WTC11 (cell line): ENCODE data around the gene FRS3. TPM values are rescaled to one million over a fixed set of nuclear protein-coding genes. Genes with fewer than 3 reads are reported as not detected.

Experiments used
- ATAC-seq: fragments of 200-7000 bp; cut with Tn5 transposase; 2 replicates; pipeline ENCODE4 v1.10.0; 2021; ENCODE audit warnings: mild to moderate bottlenecking, moderate library complexity
- CTCF ChIA-PET: fragments of 300-600 bp; sonication (Branson Sonifier 250); formaldehyde crosslinking; loops from one replicate; lab custom pipeline; 2021; ENCODE audit warnings: antibody characterized with exemption; lab: Charles Lee
- POLR2A ChIA-PET: fragments of 350-600 bp; sonication (Branson Sonifier 250); formaldehyde crosslinking; loops from one replicate; lab custom pipeline; 2021; ENCODE audit warnings: antibody characterized with exemption; lab: Charles Lee
- DNase-seq: peaks from one replicate; pipeline ENCODE4 v3.0.0; 2021; ENCODE audit warnings: low spot score
- H3K27ac Mint-ChIP-seq: 2 replicates; pipeline ENCODE4 v1.8.0; 2021; ENCODE audit warnings: mixed read lengths
- H3K27me3 Mint-ChIP-seq: 2 replicates; pipeline ENCODE4 v1.8.0; 2021; ENCODE audit warnings: low read depth, mild to moderate bottlenecking, moderate library complexity, mixed read lengths
- H3K36me3 Mint-ChIP-seq: 2 replicates; pipeline ENCODE4 v1.8.0; 2021; ENCODE audit warnings: mixed read lengths
- H3K4me1 Mint-ChIP-seq: 2 replicates; pipeline ENCODE4 v1.8.0; 2022; ENCODE audit warnings: mixed read lengths
- H3K4me3 Mint-ChIP-seq: 2 replicates; pipeline ENCODE4 v1.8.0; 2021; ENCODE audit warnings: mild to moderate bottlenecking, moderate library complexity, mixed read lengths
- H3K9me3 Mint-ChIP-seq: 2 replicates; pipeline ENCODE4 v1.8.0; 2021; ENCODE audit warnings: mixed read lengths
- EMX1 ChIP-seq: fragments of 250-450 bp; sonication (Bioruptor Pico); IDR thresholded peaks from 2 replicates; pipeline ENCODE4 v1.8.0; 2021; ENCODE audit warnings: mild to moderate bottlenecking
- ETV6 ChIP-seq: sonication (generic); formaldehyde crosslinking; IDR thresholded peaks from 2 replicates; pipeline ENCODE4 v1.8.1; 2022; ENCODE audit warnings: mild to moderate bottlenecking, missing genetic modification reagents
- GABPB1 ChIP-seq: sonication (generic); formaldehyde crosslinking; IDR thresholded peaks from 2 replicates; pipeline ENCODE4 v1.8.1; 2023; ENCODE audit warnings: mild to moderate bottlenecking, missing genetic modification reagents
- GTF2I ChIP-seq: fragments of 250-450 bp; sonication (Bioruptor Pico); conservative IDR thresholded peaks from 2 replicates; pipeline ENCODE4 v1.4.0; 2021; ENCODE audit warnings: mild to moderate bottlenecking
- MYBL2 ChIP-seq: sonication (generic); formaldehyde crosslinking; IDR thresholded peaks from 2 replicates; pipeline ENCODE4 v1.8.1; 2023; ENCODE audit warnings: mild to moderate bottlenecking, moderate library complexity, missing genetic modification reagents
- RELA ChIP-seq: sonication (generic); formaldehyde crosslinking; IDR thresholded peaks from 2 replicates; pipeline ENCODE4 v1.8.1; 2022; ENCODE audit warnings: missing genetic modification reagents, mild to moderate bottlenecking, borderline replicate concordance
- SMAD3 ChIP-seq: sonication (generic); formaldehyde crosslinking; IDR thresholded peaks from 2 replicates; pipeline ENCODE4 v1.8.0; 2022; ENCODE audit warnings: missing genetic modification reagents, mild to moderate bottlenecking, borderline replicate concordance
- SP1 ChIP-seq: sonication (generic); formaldehyde crosslinking; conservative IDR thresholded peaks from 2 replicates; pipeline ENCODE4 v1.8.1; 2022; ENCODE audit warnings: missing genetic modification reagents
- ZNF121 ChIP-seq: sonication (generic); formaldehyde crosslinking; IDR thresholded peaks from 2 replicates; pipeline ENCODE4 v1.8.0; 2023; ENCODE audit warnings: missing genetic modification reagents
- ZNF317 ChIP-seq: sonication (generic); formaldehyde crosslinking; IDR thresholded peaks from 2 replicates; pipeline ENCODE4 v1.8.1; 2023; ENCODE audit warnings: low read depth, mild to moderate bottlenecking, moderate library complexity, missing genetic modification reagents, borderline replicate concordance
- ZNF416 ChIP-seq: fragments of 250-450 bp; sonication (Bioruptor Pico); IDR thresholded peaks from 2 replicates; pipeline ENCODE4 v1.9.0; 2021; ENCODE audit warnings: mild to moderate bottlenecking, inconsistent platforms
- ZNF423 ChIP-seq: fragments of 250-450 bp; sonication (Bioruptor Pico); IDR thresholded peaks from 2 replicates; pipeline ENCODE4 v2.1.2; 2022; ENCODE audit warnings: mild to moderate bottlenecking, moderate library complexity
- total RNA-seq: library from RNA; stranded (reverse); gene quantifications from 3 replicates; pipeline ENCODE4 v1.2.3, GENCODE V29; 2021
- TF ChIP-seq, protein P1 (sequence below): sonication (generic); formaldehyde crosslinking; IDR thresholded peaks from 2 replicates; pipeline ENCODE4 v1.8.0; 2022; ENCODE audit warnings: mild to moderate bottlenecking, missing genetic modification reagents
- TF ChIP-seq, protein P2 (sequence below): sonication (generic); formaldehyde crosslinking; IDR thresholded peaks from 2 replicates; pipeline ENCODE4 v1.8.0; 2022; ENCODE audit warnings: missing genetic modification reagents

The FRS3 gene
- total RNA-seq, 1 experiment from 2014 or later: 7.8 TPM

DNA sequence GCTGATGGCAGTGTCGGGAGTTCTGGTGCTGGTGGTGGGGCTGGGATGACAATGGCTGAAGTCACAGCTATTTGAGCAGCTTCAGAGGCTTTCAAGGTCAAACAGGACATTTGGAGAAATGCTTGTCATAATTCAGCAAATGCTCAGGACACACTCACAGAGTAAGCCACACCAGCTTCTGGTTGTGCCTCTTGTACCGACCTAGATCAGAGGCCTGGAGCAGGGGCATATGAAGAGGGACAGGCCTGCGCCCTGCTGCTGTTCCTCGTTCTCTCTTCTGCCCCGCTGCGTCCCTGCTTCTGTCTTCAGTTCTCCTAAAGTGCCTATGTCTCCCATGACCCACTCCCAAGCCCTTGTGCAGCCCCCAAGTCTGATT, 31.6 kb downstream of the FRS3 start:
- no peak for DNase-seq
- ChIA-PET CTCF (interaction anchor here (0.9 to 2.7 kb wide), 4 partner anchors 8 to 31 kb away, joined by 3 to 16 read pairs (median 4); partner anchors contain the start of genes FRS3 and TFEB), POLR2A (interaction anchor here (0.7 kb wide), 1 partner anchor 20 kb away, joined by 4 read pairs; no protein-coding TSS in a partner anchor)
- Mint-ChIP-seq H3K4me3 (no peak overlapping the region), H3K27ac (no peak overlapping the region), H3K27me3 (peaks cover under 1% of the 10 kb centered on the region; the same call in 1 of the 2 replicates), H3K9me3 (no peaks in the 10 kb centered on the region), H3K4me1 (no peaks in the 10 kb centered on the region), H3K36me3 (no peaks in the 10 kb centered on the region)
- TF ChIP-seq GTF2I (CRISPR knock-in tag) (no peak), SMAD3 (CRISPR knock-in tag) (no peak), ZNF423 (no peak), ZNF416 (no peak), ETV6 (CRISPR knock-in tag) (no peak)
- ATAC-seq: no peak

DNA sequence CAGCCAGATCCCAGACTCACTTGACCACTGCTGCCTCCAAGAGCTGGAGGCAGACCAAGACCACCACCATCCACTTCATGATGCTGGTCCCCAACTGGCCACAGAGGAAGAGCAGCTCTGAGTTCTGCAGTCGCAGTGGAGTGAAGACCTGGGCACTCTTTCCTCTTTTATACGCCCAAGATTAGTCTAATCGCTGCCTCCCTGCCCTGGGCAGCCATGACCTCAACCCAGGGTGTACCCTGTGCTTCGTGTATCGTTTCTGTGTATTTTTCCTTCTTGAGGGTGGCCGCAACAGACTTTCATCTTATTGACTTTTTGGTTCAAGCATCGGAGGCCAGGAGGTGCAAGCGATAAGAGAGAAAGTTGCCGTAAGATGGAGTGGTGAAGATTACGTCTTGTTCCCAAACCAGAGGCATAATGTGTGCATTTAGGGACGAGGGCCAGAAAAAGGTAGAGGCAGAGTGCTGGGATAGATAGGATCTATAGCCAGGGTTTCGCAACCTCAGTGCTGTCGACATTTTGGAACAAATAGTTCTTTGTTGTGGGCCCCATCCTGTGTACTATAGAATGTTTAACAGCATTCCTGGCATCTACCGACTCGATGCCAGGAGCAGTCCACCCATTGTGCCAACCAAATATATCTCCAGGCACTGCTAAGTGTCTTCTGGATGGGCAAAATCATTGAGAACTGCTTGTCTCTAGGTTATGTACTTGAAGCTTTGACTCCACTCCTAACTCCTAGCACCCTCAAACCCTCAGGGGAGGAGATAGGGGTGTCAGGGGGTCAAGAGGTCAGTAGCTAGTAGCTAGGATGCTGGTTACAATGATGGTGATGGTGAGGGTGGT, 32.2 kb downstream of the FRS3 start, which contains the start of gene PGC:
Gene PGC, minus strand, starts transcription at position 142 of the 846 bp plus-strand sequence. Its CDS starts 63 bp downstream, at position 79.
- H3K27ac Mint-ChIP-seq: no peak within 1 kb of the TSS
- no peak for ATAC-seq
- POLR2A ChIA-PET: no interaction called here

DNA sequence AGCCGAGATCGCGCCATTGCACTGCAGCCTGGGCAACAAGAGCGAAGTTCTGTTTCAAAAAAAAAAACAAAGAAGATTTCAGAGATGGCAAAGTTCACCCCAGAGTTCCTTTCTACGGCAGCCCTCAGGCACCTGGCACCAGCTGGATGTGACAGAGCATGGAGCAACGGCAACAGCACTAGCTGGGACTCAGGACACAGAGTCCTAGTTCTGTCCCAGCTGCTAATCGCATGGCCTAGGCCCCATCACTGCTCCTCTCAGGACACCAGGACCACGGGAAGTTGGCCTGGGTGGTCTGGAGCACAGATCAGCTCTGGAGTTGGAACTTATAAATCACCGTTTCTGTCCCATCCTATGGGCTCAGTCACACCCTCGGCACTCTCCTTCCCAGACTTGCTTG, 33.6 kb downstream of the FRS3 start:
- ATAC-seq (no peak), DNase-seq (no peak)
- Mint-ChIP-seq H3K4me3 (no peak overlapping the region), H3K27ac (no peak overlapping the region), H3K4me1 (no peaks in the 10 kb centered on the region), H3K27me3 (no peaks in the 10 kb centered on the region; the same call in 1 of the 2 replicates), H3K9me3 (no peaks in the 10 kb centered on the region), H3K36me3 (no peaks in the 10 kb centered on the region)
- TF ChIP-seq, protein P1, sequence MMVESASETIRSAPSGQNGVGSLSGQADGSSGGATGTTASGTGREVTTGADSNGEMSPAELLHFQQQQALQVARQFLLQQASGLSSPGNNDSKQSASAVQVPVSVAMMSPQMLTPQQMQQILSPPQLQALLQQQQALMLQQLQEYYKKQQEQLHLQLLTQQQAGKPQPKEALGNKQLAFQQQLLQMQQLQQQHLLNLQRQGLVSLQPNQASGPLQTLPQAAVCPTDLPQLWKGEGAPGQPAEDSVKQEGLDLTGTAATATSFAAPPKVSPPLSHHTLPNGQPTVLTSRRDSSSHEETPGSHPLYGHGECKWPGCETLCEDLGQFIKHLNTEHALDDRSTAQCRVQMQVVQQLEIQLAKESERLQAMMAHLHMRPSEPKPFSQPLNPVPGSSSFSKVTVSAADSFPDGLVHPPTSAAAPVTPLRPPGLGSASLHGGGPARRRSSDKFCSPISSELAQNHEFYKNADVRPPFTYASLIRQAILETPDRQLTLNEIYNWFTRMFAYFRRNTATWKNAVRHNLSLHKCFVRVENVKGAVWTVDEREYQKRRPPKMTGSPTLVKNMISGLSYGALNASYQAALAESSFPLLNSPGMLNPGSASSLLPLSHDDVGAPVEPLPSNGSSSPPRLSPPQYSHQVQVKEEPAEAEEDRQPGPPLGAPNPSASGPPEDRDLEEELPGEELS (CRISPR knock-in tag): no peak
- TF ChIP-seq ZNF317 (CRISPR knock-in tag): no peak
- no peak for TF ChIP-seq ZNF423
- no peak for TF ChIP-seq EMX1
- TF ChIP-seq, protein P2, sequence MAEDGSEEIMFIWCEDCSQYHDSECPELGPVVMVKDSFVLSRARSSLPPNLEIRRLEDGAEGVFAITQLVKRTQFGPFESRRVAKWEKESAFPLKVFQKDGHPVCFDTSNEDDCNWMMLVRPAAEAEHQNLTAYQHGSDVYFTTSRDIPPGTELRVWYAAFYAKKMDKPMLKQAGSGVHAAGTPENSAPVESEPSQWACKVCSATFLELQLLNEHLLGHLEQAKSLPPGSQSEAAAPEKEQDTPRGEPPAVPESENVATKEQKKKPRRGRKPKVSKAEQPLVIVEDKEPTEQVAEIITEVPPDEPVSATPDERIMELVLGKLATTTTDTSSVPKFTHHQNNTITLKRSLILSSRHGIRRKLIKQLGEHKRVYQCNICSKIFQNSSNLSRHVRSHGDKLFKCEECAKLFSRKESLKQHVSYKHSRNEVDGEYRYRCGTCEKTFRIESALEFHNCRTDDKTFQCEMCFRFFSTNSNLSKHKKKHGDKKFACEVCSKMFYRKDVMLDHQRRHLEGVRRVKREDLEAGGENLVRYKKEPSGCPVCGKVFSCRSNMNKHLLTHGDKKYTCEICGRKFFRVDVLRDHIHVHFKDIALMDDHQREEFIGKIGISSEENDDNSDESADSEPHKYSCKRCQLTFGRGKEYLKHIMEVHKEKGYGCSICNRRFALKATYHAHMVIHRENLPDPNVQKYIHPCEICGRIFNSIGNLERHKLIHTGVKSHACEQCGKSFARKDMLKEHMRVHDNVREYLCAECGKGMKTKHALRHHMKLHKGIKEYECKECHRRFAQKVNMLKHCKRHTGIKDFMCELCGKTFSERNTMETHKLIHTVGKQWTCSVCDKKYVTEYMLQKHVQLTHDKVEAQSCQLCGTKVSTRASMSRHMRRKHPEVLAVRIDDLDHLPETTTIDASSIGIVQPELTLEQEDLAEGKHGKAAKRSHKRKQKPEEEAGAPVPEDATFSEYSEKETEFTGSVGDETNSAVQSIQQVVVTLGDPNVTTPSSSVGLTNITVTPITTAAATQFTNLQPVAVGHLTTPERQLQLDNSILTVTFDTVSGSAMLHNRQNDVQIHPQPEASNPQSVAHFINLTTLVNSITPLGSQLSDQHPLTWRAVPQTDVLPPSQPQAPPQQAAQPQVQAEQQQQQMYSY: no peak
- TF ChIP-seq SP1: no peak
- TF ChIP-seq MYBL2 (CRISPR knock-in tag): no peak
- TF ChIP-seq RELA: no peak
- CTCF ChIA-PET: interaction anchor here (1.0 to 1.9 kb wide), 3 partner anchors 12 to 41 kb away, joined by 3 to 5 read pairs (median 5); no protein-coding TSS in a partner anchor
- POLR2A ChIA-PET: no interaction called here

More for the DNA sequence above, 32.2 kb downstream of the FRS3 start, which contains the start of gene PGC:
- CTCF ChIA-PET: interaction anchor here (0.9 to 2.7 kb wide), 2 partner anchors 9 to 13 kb away, joined by 3 to 16 read pairs; partner anchors contain the start of gene TFEB
- Mint-ChIP-seq H3K4me3 (no peak within 1 kb of the TSS), H3K9me3 (no peaks in the 10 kb centered on the region), H3K27me3 (no peaks in the 10 kb centered on the region; the same call in 1 of the 2 replicates), H3K36me3 (no peaks in the 10 kb centered on the region), H3K4me1 (no peaks in the 10 kb centered on the region)
- no peak for DNase-seq
- TF ChIP-seq ZNF121 (CRISPR knock-in tag) (no peak), GABPB1 (CRISPR knock-in tag) (peak; percentile 62; the same call in 1 of the 2 replicates)
